ENCODE data around the gene DSTN.

DSTN gene

GRCh38 chr20:17558154-17558940 is 11.5 kb upstream of the DSTN start:
- peak overlapping the region; percentile 48 for H3K4me3 ChIP-seq (replicated peaks; ENCODE audit: low read depth, low read length)
- peak; percentile 93 for DNase-seq (ENCODE audit: low read depth)
- TF ChIP-seq CTCF (IDR thresholded peaks at IDR 0.05; ENCODE audit: low read length, missing control alignments), result no peak

- no peak for DNase-seq (ENCODE audit: low read depth)
- H3K4me3 ChIP-seq (replicated peaks; ENCODE audit: low read depth, low read length), result no peak overlapping the region
- no peak for TF ChIP-seq CTCF (IDR thresholded peaks at IDR 0.05; ENCODE audit: low read length, missing control alignments)
Measured at GRCh38 chr20:17558941-17559304, 11.0 kb upstream of the DSTN start.

GRCh38 chr20:17559338-17559737 is 10.5 kb upstream of the DSTN start:
- no peak overlapping the region for H3K4me3 ChIP-seq (replicated peaks; ENCODE audit: low read depth, low read length)
- TF ChIP-seq CTCF (IDR thresholded peaks at IDR 0.05; ENCODE audit: low read length, missing control alignments), result no peak
- DNase-seq (ENCODE audit: low read depth), result no peak

- no peak overlapping the region for H3K4me3 ChIP-seq (replicated peaks; ENCODE audit: low read depth, low read length)
- no peak for DNase-seq (ENCODE audit: low read depth)
- no peak for TF ChIP-seq CTCF (IDR thresholded peaks at IDR 0.05; ENCODE audit: low read length, missing control alignments)
Measured at GRCh38 chr20:17560344-17561074, 9.4 kb upstream of the DSTN start.

GRCh38 chr20:17562804-17563305 is 7.0 kb upstream of the DSTN start:
- TF ChIP-seq CTCF (IDR thresholded peaks at IDR 0.05; ENCODE audit: low read length, missing control alignments), result no peak
- peak; percentile 75 for DNase-seq (ENCODE audit: low read depth)
- no peak overlapping the region for H3K4me3 ChIP-seq (replicated peaks; ENCODE audit: low read depth, low read length)

- no peak overlapping the region for H3K4me3 ChIP-seq (replicated peaks; ENCODE audit: low read depth, low read length)
- DNase-seq (ENCODE audit: low read depth), result no peak
- TF ChIP-seq CTCF (IDR thresholded peaks at IDR 0.05; ENCODE audit: low read length, missing control alignments), result no peak
Measured at GRCh38 chr20:17565169-17565845, 4.6 kb upstream of the DSTN start.
